ENCODE results near the gene TCTA. TPM values are rescaled to one million over a fixed set of nuclear protein-coding genes. Genes with fewer than 3 reads are reported as not detected.

Gene TCTA
- total and polyA plus RNA-seq, 4 donors, result 15.8 to 49.0 (median 30.1) TPM

- Histone ChIP-seq H3K27me3 (ENCODE audit: control insufficient read depth in 3 of 3, insufficient read depth in 3 of 3, low read length in 2 of 3) (no peaks in the 10 kb centered on the region), H3K27ac (ENCODE audit: low read depth in 1 of 2, low read length in 1 of 2) (no peak overlapping the region), H3K4me3 (no peak overlapping the region), H3K9ac (ENCODE audit: insufficient read depth in 1 of 2, low read length in 2 of 2) (no peak overlapping the region), H3K4me1 (ENCODE audit: control insufficient read depth in 5 of 5, insufficient read depth in 5 of 5, low read length in 5 of 5) (peaks cover 0 to 10% (median 3%) of the 10 kb centered on the region in 5 donors), H3K9me3 (ENCODE audit: control insufficient read depth in 4 of 4, insufficient read depth in 3 of 4, low read length in 3 of 4) (no peaks in the 10 kb centered on the region), H3K36me3 (ENCODE audit: control insufficient read depth in 4 of 4, insufficient read depth in 4 of 4, low read length in 4 of 4) (peaks cover 0 to 3% (median under 1%) of the 10 kb centered on the region in 4 donors)
- no peak for TF ChIP-seq CTCF (IDR thresholded peaks at IDR 0.05; ENCODE audit: control extremely low read depth, extremely low read depth)
- 64 to 86% methylated on average over 5 of the region's 5 CpGs for WGBS, 2 donors
- no peak for DNase-seq
- no peak for ATAC-seq (ENCODE audit: insufficient read depth, low FRiP score)
Observed at GRCh38 chr3:49383387-49383786, 28.8 kb upstream of the TCTA start.

- Histone ChIP-seq H3K27me3 (ENCODE audit: control insufficient read depth in 3 of 3, insufficient read depth in 3 of 3, low read length in 2 of 3) (no peaks in the 10 kb centered on the region), H3K36me3 (ENCODE audit: control insufficient read depth in 4 of 4, insufficient read depth in 4 of 4, low read length in 4 of 4) (peaks cover 0 to 6% (median 1%) of the 10 kb centered on the region in 4 donors), H3K27ac (ENCODE audit: low read depth in 1 of 2, low read length in 1 of 2) (no peak overlapping the region), H3K4me1 (ENCODE audit: control insufficient read depth in 5 of 5, insufficient read depth in 5 of 5, low read length in 5 of 5) (peaks cover 0 to 10% (median 3%) of the 10 kb centered on the region in 5 donors), H3K4me3 (no peak overlapping the region), H3K9me3 (ENCODE audit: control insufficient read depth in 4 of 4, insufficient read depth in 3 of 4, low read length in 3 of 4) (no peaks in the 10 kb centered on the region), H3K9ac (ENCODE audit: insufficient read depth in 1 of 2, low read length in 2 of 2) (no peak overlapping the region)
- WGBS, 2 donors, result 94 to 98% methylated on average over 1 of the region's 1 CpG
- ATAC-seq (ENCODE audit: insufficient read depth, low FRiP score), result no peak
- TF ChIP-seq CTCF (IDR thresholded peaks at IDR 0.05; ENCODE audit: control extremely low read depth, extremely low read depth), result no peak
- DNase-seq, result no peak
Observed at GRCh38 chr3:49385617-49386016, 26.6 kb upstream of the TCTA start.

GRCh38 chr3:49386056-49386756 lies 26.0 kb upstream of the TCTA start:
- H3K4me1 ChIP-seq (ENCODE audit: control insufficient read depth in 5 of 5, insufficient read depth in 5 of 5, low read length in 5 of 5), result peaks cover 0 to 7% (median 3%) of the 10 kb centered on the region in 5 donors
- H3K27ac ChIP-seq (ENCODE audit: low read depth in 1 of 2, low read length in 1 of 2), result no peak overlapping the region
- no peak for DNase-seq
- no peaks in the 10 kb centered on the region for H3K27me3 ChIP-seq (ENCODE audit: control insufficient read depth in 3 of 3, insufficient read depth in 3 of 3, low read length in 2 of 3)
- peak overlapping the region in 1 of 2 donors; percentile 49 for H3K9ac ChIP-seq (ENCODE audit: insufficient read depth in 1 of 2, low read length in 2 of 2)
- no peak for TF ChIP-seq CTCF (IDR thresholded peaks at IDR 0.05; ENCODE audit: control extremely low read depth, extremely low read depth)
- no peaks in the 10 kb centered on the region for H3K9me3 ChIP-seq (ENCODE audit: control insufficient read depth in 4 of 4, insufficient read depth in 3 of 4, low read length in 3 of 4)
- no peak overlapping the region for H3K4me3 ChIP-seq
- peaks cover 0 to 6% (median 1%) of the 10 kb centered on the region in 4 donors for H3K36me3 ChIP-seq (ENCODE audit: control insufficient read depth in 4 of 4, insufficient read depth in 4 of 4, low read length in 4 of 4)
- peak; percentile 29 for ATAC-seq (ENCODE audit: insufficient read depth, low FRiP score)
- WGBS, 2 donors, result 27 to 53% methylated on average over 11 of the region's 11 CpGs

Data from lung (tissue), 12 donors.